ENCODE data around the gene SWT1.

SWT1 gene

GRCh38 chr1:185156854-185157598 lies at the start of gene SWT1, which contains the start of gene TRMT1L:
Gene SWT1, plus strand, starts transcription at chr1:185157167. Its CDS starts 3,675 bp downstream, at chr1:185160842.
Gene TRMT1L, minus strand, starts transcription at chr1:185156953. Its CDS starts 241 bp downstream, at chr1:185156712.
- peak; percentile 99 for DNase-seq

DNA sequence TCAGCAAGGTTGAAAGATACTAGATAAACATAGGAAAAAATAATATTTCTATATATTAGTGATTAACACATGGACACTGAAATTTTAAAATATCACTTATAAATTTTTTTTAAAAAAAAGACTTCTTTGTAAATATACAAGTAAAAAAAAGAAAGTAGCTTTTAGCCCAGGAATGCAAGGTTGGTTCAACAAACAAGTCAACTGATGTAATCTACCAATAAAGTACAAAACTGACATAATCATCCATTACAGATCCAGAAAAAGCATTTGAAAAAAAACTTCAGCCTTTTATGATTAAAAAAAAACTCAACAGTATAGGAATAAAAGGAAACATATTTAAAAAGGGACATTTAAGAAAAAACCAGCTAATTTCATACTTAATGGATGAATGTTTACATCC lies 48.6 kb upstream of the SWT1 start:
- no peak for DNase-seq

DNA sequence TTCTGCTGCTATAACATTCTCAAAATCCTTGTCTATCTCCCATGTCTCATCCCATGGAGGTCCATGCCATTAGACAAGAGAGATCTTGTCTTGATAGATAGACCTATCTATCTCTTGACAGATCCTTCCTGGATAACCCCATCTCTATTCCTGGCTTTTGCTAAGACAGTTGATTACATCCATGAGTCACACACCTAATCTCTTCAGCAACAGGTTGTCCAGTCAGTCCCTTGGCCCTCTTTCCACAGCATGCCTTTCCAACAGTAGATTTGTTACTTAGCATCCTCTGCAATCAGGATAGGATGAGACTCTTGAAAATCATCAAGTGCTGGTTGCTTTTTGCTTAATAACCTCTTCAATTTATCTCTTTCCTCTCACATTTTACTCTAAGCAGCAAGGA lies 46.8 kb upstream of the SWT1 start:
- no peak for DNase-seq

- no peak for DNase-seq
Observed at GRCh38 chr1:185111873-185112272, 45.1 kb upstream of the SWT1 start.

DNA sequence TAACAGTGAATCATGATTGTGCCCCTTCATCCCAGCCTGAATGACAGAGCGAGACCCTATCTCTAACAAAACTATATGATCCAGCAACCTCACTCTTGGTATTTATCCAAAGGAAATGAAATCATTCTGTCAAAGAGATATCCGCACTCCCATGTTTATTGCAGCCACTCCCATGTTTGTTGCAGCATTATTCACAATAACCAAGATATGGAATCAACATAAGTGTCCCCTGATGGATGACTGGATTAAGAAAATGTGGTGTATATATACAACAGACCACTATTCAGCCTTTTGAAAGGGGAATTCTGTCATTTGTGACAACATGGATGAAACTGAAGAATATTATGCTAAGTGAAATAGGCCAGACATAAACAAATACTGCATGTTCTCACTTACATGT lies 44.6 kb upstream of the SWT1 start:
- no peak for DNase-seq

GRCh38 chr1:185129708-185130107 lies 27.3 kb upstream of the SWT1 start:
- DNase-seq = no peak

GRCh38 chr1:185132534-185132933 lies 24.4 kb upstream of the SWT1 start:
- DNase-seq = no peak

DNA sequence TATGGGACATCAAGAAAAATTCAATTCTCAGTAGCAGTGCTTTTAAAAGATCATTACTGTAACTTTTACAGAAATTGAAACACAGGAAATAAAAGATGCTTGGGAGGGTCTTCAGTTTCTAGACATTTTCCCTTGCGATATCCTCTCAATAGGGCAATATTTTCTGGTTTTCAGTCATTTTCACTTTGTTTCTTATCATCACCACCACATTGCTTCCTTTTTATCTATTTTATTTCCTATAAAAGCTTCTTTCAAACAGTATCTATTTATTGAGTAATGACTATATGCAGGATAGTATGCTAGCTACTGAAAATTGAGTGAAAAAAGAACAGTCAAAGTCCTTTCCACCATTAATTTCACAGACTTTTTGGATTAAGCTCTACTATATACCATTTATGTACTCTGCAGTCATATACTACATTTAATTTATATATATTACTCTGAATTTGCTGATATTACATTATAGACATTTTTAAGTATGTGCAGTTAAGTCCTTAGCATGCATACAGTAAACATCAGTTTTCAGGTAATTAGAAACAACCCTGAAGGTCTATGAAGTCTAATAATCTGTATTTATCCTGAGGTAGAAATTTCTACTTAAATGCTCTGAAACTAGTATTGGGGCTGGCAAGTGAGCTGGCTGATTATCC lies 18.9 kb upstream of the SWT1 start:
- DNase-seq = no peak

GRCh38 chr1:185139246-185139645 lies 17.7 kb upstream of the SWT1 start:
- no peak for DNase-seq

DNA sequence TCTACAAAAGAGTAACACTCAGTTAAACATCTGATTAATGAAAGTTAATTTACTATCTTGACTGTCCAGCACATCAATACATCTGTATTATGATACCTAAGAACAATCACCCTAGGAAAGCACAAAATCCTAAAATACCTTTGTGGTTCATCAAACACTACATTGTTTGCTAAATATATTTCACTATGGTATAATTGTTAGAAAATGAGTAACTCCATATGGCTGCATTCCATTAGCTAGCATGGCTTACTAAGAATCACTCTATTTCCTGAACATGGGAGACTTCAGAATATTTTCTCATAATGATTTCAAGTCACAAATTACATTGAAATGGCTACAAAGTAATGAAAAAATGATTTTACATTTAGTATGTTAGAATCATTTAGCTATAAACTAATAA lies 12.7 kb upstream of the SWT1 start:
- no peak for DNase-seq

DNA sequence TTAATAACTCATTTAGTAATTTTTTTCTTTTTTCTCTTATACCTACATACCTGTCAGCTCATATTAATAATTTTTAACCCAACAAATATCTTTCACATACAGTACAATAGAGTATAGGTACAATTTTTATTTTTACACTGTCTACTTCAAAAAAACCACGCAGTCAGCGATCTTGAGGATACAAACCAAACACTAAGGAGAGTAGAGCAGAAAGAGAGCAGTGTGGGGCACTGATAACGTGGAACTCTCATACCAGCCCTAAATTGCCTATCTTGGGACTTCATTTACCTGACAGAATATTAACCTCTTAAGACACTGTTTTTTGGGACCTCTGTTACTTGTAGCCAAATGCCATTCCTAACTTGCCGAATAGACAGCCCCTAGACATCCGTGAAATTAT lies 5.8 kb upstream of the SWT1 start:
- DNase-seq = no peak

DNA sequence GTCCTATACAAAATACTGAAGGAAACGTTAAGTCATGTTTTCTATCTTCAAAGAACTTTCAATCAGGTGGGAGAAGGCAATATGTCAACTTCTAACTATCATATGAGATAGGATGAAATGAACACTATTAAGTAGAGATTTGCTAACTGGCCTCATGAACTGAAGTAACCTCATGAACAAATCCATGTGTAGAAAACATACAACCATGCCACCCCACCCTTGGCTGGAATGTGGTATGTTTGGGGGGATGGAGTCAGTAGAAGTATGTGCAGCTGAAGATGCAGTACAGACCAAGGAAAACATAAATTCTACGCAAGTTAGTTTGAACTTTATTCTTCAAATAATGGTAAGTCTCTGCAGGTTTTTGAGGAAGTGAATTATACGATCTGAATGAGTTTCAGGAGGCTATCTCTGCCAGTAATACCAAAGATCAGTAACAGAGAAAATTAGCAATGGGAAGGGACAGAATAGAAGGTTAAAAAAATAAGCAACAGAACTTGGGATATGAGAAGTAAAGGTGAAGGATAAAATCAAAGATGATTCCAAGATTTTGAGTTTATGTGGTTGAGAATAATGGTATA lies 4.7 kb upstream of the SWT1 start:
- DNase-seq = no peak

GRCh38 chr1:185154912-185155513 lies 2.0 kb upstream of the SWT1 start:
- DNase-seq = no peak

GRCh38 chr1:185155600-185156287 lies 1.2 kb upstream of the SWT1 start:
- no peak for DNase-seq

DNA sequence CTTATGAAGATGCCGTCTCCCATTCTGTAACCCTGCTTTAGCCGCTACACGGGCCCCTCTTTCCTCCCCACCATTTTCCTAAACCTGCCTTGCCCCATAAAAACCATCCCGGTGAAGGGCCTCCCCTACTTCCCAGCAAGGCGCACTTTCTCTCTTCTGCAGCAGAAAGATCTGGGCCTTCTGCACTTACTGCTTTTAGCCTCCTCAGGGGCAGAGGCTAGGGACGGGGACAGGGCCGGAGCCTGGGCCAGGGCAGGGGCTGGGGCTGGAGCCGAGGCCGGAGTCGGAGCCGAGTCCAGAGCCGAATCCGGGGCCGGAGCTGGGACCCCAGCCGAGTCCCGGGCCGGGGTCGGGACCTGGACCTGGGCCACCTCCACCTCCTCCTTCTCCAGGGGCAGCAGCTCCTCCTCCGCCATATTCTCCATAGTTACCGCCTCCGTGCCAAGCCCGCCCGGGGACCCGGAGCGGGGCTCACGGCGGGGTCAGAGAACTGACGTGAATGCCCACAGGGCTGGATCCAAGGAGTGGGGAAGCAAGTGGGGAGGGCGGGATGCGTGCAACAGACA lies 596 bp upstream of the SWT1 start:
- no peak for DNase-seq

DNA sequence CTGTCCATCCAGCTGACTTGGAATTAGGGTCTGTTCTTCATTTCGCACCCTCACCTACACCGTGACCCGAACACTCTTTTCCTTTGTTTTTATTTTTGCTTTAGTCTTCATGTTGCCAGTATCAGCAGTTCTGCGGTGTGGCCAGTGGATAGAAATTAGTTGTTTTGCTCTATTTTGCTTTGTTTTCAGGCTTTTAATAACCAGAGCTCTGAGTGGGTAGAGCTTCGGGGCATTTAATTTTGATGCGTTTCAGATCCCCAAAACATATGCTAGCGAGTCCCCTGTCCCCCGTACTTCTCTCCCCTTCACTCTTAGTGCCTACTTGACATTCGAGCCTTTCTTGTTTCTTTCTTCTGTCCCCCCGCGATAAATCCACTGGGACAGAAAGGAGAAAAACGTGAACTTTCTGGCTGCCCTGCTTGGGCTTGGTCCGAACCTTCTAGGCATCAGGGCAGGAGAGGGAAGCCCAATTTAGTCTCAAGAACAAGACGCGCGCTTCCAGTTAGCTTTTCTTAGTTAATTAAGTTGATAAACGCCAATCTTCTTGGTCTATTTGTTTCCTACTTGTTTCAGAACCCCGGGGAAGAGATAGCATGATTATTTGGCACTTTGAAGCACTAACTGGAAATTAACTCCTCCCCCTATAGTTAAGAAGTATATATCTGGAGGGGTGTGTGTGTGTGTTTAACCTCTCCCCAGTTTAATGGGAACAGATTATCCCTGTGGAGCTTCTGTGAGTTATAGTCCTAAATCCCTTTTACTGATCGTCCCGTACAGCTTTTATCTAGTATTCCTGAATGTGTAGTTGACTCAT lies 839 bp downstream of the SWT1 start:
- no peak for DNase-seq

DNA sequence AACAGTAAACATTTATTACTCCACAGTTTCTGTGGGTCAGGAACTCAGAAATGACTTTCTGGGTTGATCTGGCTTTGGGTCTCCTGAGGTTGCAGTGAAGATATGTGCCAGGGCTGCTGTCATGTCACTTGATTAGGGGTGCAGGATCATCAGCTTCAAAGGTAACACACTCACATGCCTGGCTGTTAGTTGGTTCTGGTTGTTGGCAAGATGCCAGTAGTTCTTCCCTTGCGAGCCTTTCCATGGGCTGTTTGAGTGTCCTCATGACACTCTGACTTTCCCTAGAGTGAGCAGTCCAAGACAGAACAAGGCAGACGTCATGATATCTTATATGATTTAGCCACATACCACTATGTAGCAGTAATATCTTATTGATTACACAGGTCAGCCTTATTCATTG lies 1.8 kb downstream of the SWT1 start:
- no peak for DNase-seq

- DNase-seq = no peak
Observed at GRCh38 chr1:185159966-185160365, 3.0 kb downstream of the SWT1 start.

DNA sequence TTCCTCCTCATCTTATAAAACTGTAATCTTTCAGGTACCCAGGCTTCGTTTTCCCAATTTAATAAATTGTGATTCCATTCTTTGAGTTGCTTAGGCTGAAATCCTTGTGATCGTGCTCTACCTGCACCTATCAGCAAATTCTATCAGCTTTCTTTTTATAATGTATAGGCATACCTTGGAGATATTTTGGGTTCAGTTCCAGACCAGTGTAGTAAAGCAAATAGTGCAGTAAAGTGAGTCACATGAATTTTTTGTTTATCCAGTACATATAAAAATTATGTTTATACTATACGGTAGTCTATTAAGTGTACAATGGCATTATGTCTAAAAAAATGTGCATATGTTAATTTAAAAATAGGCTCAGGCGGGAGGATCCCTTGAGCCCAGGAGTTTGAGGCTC lies 5.5 kb downstream of the SWT1 start:
- no peak for DNase-seq

- DNase-seq = no peak
Observed at GRCh38 chr1:185166106-185166505, 9.1 kb downstream of the SWT1 start.

DNA sequence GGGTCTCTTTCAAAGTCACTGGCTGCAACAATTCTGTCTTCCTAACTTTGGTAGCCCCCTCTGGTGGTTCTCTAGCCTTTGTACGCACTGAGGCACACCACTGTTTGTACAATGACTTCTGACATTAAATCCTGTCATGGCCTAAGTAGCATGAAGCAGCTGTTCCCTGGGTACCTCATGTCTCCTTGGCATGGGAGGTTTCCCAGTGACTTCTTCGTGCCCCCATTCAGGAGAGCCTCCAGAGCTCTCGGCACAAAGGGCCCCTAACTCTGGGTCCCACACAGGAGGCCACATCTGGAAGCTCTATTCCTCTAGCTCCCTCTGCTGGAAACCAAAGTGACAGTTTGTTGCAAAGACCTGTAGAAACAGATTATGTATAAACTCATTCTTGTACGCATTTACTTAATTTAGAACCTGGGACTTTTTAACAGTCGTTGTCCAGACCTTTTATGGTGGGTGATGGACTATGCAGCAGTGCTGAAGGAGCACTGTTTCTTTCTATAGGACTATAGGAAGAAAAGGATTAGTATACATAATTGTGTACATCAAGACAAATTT lies 13.4 kb downstream of the SWT1 start:
- DNase-seq = peak; percentile 52

DNA sequence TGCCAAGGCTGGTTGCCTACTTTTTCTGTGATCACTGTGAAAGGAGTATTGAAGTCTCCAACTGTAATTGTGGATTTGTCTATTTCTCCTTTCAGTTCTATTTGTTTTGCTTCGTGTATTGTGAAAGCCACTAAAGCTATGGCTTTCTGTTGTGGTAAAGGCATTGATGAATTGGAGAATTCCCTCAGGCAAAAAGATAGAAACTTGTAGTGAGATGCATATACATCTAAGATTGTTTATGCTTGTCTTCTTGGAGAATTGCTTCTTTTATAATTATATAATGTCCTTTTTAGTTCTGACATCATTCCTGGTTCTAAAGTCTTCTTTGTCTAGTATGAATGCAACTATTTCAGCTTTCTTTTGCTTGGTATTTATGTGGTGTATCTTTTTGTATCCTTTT lies 36.8 kb downstream of the SWT1 start:
- no peak for DNase-seq
